ENCODE data around the gene REN. TPM values are rescaled to one million over a fixed set of nuclear protein-coding genes. Genes with fewer than 3 reads are reported as not detected.

The REN gene
- total RNA-seq, 3 donors from 2014 or later (not counting 1 experiment from before 2014, with no cell fraction given): not detected

GRCh38 chr1:204176049-204176448 is 9.9 kb upstream of the REN start:
- DNase-seq (no peak), ATAC-seq (no peak)
- Histone ChIP-seq H3K9me3 (ENCODE audit: control insufficient read depth, insufficient read depth, low read length) (peaks cover 10% of the 10 kb centered on the region), H3K27ac (ENCODE audit: low read length) (no peak overlapping the region), H3K4me1 (ENCODE audit: control insufficient read depth, insufficient read depth, low read length) (no peaks in the 10 kb centered on the region), H3K4me3 (ENCODE audit: low read length) (no peak overlapping the region), H3K27me3 (ENCODE audit: control insufficient read depth, insufficient read depth, low read length) (no peaks in the 10 kb centered on the region), H3K36me3 (ENCODE audit: control insufficient read depth, insufficient read depth, low read length) (no peaks in the 10 kb centered on the region)
- H3K27ac Mint-ChIP-seq: no peak overlapping the region
- 95% methylated on average over 3 of the region's 5 CpGs for whole genome bisulfite sequencing (ENCODE audit: insufficient coverage)
- peaks cover 7% of the 10 kb centered on the region for H3K36me3 Mint-ChIP-seq
- no peaks in the 10 kb centered on the region for H3K4me1 Mint-ChIP-seq
- peaks cover 0 to 5% of the 10 kb centered on the region in 2 donors for H3K27me3 Mint-ChIP-seq (ENCODE audit: low read depth in 2 of 2)
- intact Hi-C loops (cut with micrococcal nuclease): no loop called here
- TF ChIP-seq CTCF (IDR thresholded peaks at IDR 0.05): no peak
- no peak overlapping the region for H3K4me3 Mint-ChIP-seq
- H3K9me3 Mint-ChIP-seq: no peaks in the 10 kb centered on the region

- peaks cover 0 to 5% of the 10 kb centered on the region in 2 donors for H3K27me3 Mint-ChIP-seq (ENCODE audit: low read depth in 2 of 2)
- H3K9me3 ChIP-seq (ENCODE audit: control insufficient read depth, insufficient read depth, low read length): peaks cover 17% of the 10 kb centered on the region
- no peak for DNase-seq
- peaks cover 0 to 3% of the 10 kb centered on the region in 2 donors for H3K9me3 Mint-ChIP-seq
- ATAC-seq: no peak
- H3K36me3 Mint-ChIP-seq: peaks cover 14% of the 10 kb centered on the region
- H3K36me3 ChIP-seq (ENCODE audit: control insufficient read depth, insufficient read depth, low read length): no peaks in the 10 kb centered on the region
- no peaks in the 10 kb centered on the region for H3K4me1 Mint-ChIP-seq
- no peak overlapping the region for H3K4me3 Mint-ChIP-seq
- H3K27me3 ChIP-seq (ENCODE audit: control insufficient read depth, insufficient read depth, low read length): no peaks in the 10 kb centered on the region
- no peak for TF ChIP-seq CTCF (IDR thresholded peaks at IDR 0.05)
- no peak overlapping the region for H3K27ac ChIP-seq (ENCODE audit: low read length)
- no peaks in the 10 kb centered on the region for H3K4me1 ChIP-seq (ENCODE audit: control insufficient read depth, insufficient read depth, low read length)
- H3K27ac Mint-ChIP-seq: no peak overlapping the region
- no peak overlapping the region for H3K4me3 ChIP-seq (ENCODE audit: low read length)
- WGBS (ENCODE audit: insufficient coverage): 78% methylated on average over 3 of the region's 3 CpGs
- intact Hi-C loops (cut with micrococcal nuclease): no loop called here
These were observed 8.8 kb upstream of the REN start for GRCh38 chr1:204174958-204175357.

GRCh38 chr1:204172404-204173029 is 6.4 kb upstream of the REN start:
- intact Hi-C loops (cut with micrococcal nuclease): no loop called here
- Mint-ChIP-seq H3K27me3 (ENCODE audit: low read depth in 2 of 2) (peaks cover 0 to 5% of the 10 kb centered on the region in 2 donors), H3K4me1 (no peaks in the 10 kb centered on the region), H3K9me3 (peaks cover 0 to 3% of the 10 kb centered on the region in 2 donors), H3K4me3 (no peak overlapping the region), H3K27ac (no peak overlapping the region), H3K36me3 (peaks cover 14% of the 10 kb centered on the region)
- ATAC-seq (no peak), DNase-seq (no peak)
- Histone ChIP-seq H3K4me3 (ENCODE audit: low read length) (no peak overlapping the region), H3K4me1 (ENCODE audit: control insufficient read depth, insufficient read depth, low read length) (no peaks in the 10 kb centered on the region), H3K9me3 (ENCODE audit: control insufficient read depth, insufficient read depth, low read length) (peaks cover 29% of the 10 kb centered on the region), H3K27me3 (ENCODE audit: control insufficient read depth, insufficient read depth, low read length) (no peaks in the 10 kb centered on the region), H3K36me3 (ENCODE audit: control insufficient read depth, insufficient read depth, low read length) (no peaks in the 10 kb centered on the region), H3K27ac (ENCODE audit: low read length) (no peak overlapping the region)
- TF ChIP-seq CTCF (IDR thresholded peaks at IDR 0.05): no peak
- 80% methylated on average over 1 of the region's 2 CpGs for WGBS (ENCODE audit: insufficient coverage)

- no peak overlapping the region for H3K4me3 Mint-ChIP-seq
- intact Hi-C loops (cut with micrococcal nuclease): no loop called here
- peaks cover 29% of the 10 kb centered on the region for H3K9me3 ChIP-seq (ENCODE audit: control insufficient read depth, insufficient read depth, low read length)
- no peak for ATAC-seq
- H3K27ac Mint-ChIP-seq: no peak overlapping the region
- WGBS (ENCODE audit: insufficient coverage): 76% methylated on average over 4 of the region's 4 CpGs
- no peak overlapping the region for H3K27ac ChIP-seq (ENCODE audit: low read length)
- H3K4me1 ChIP-seq (ENCODE audit: control insufficient read depth, insufficient read depth, low read length): no peaks in the 10 kb centered on the region
- no peak for TF ChIP-seq CTCF (IDR thresholded peaks at IDR 0.05)
- H3K36me3 Mint-ChIP-seq: peaks cover 14% of the 10 kb centered on the region
- H3K36me3 ChIP-seq (ENCODE audit: control insufficient read depth, insufficient read depth, low read length): no peaks in the 10 kb centered on the region
- peaks cover 0 to 8% of the 10 kb centered on the region in 2 donors for H3K27me3 Mint-ChIP-seq (ENCODE audit: low read depth in 2 of 2)
- no peaks in the 10 kb centered on the region for H3K27me3 ChIP-seq (ENCODE audit: control insufficient read depth, insufficient read depth, low read length)
- H3K4me1 Mint-ChIP-seq: no peaks in the 10 kb centered on the region
- H3K9me3 Mint-ChIP-seq: peaks cover 0 to 3% of the 10 kb centered on the region in 2 donors
- H3K4me3 ChIP-seq (ENCODE audit: low read length): no peak overlapping the region
- DNase-seq: no peak
These were observed 5.6 kb upstream of the REN start for GRCh38 chr1:204171751-204172178.
